T-helper 2 cell (primary cell): ENCODE results near the gene ARID4B.
"Not testable (repeated sequence)": the region's sequence is repeated elsewhere in the genome, so short reads cannot be mapped to it uniquely, and the experiment has no call there.

ENCODE experiments used
- DNase-seq, 5 experiments: peaks; one replicate each; pipeline versions ENCODE4 v3.0.0 to v3.0.0-alpha.2; 2012 to 2022

The ARID4B gene

GRCh38 chr1:235270625-235271024 is 57.4 kb downstream of the ARID4B start:
- DNase-seq: peak in 1 of 5 experiments; percentile 50

- DNase-seq: not testable (repeated sequence)
These were observed 58.0 kb downstream of the ARID4B start for GRCh38 chr1:235269990-235270389.

- DNase-seq: no peak
These were observed 59.4 kb downstream of the ARID4B start for GRCh38 chr1:235268379-235269125.

DNA sequence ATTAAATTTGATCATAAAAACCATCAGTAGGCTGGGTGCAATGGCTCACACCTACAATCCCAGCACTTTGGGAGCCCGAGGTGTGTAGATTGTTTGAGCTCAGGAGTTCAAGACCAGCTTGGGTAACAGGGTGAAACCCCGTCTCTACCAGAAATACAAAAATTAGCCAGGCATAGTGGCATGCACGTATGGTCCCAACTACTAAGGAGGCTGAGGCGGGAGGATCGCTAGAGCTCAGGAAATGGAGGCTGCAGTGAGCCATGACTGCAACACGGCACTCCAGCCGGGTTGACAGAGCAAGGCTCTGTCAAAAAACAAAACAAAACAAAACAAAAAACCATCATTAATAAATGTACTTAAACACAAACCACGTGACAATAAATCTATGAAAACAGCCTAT is 61.0 kb downstream of the ARID4B start:
- no peak for DNase-seq

DNA sequence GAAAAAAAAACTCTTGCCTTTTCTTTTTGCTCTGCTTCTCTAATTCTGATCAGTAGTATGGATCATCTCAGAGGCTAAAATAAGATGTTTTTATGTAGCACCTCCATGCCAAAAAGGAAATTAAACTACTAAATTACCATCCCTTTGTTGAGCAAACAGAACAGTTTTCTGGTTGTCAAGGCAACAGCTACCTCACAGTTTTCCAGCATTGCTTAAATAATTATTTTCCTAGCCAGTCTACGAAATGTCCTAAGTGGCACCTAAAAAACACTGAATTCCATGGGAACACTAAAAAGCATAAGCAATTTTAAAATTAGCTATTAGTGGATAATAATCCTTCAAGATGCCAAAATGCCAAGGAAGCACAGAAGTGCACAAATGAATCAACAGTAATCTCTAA is 61.7 kb downstream of the ARID4B start:
- DNase-seq: no peak

GRCh38 chr1:235265900-235266299 is 62.1 kb downstream of the ARID4B start:
- no peak for DNase-seq

DNA sequence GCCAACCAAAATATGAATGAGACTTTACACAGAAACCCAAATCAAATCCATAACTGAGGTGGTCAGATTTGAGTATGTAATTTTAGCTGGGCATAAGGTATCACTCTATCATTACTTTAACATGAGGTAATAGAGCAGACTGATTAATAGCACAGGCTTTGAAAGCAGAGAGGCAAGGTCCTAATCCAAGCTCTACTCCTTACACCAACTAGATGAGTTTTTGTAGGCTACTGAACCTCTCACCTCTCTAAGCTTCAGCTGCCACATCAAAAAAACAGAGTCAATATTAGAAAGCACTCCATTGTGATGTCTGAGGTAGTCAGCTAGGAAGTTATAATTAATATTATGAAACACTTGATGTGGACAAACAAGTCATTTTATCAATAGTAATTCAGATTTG is 63.7 kb downstream of the ARID4B start:
- DNase-seq: no peak

DNA sequence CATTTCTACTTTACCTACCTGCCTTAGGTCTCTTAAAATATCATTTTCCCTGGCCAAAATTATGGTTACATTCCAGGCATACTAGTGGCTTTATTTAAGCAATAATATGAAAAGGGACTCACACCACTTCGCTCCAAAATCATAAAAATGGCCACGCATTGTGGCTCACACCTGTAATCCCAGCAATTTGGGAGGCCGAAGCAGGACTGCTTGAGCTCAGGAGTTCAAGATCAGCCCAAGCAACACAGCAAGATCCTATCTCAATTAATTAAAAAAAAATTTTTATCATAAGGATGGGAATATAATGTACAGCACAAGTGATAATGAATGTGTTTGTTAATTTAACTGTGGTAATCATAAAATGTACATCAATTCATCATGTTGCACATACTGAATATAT is 65.4 kb downstream of the ARID4B start:
- no peak for DNase-seq

- DNase-seq: no peak
These were observed 66.7 kb downstream of the ARID4B start for GRCh38 chr1:235261243-235261642.

DNA sequence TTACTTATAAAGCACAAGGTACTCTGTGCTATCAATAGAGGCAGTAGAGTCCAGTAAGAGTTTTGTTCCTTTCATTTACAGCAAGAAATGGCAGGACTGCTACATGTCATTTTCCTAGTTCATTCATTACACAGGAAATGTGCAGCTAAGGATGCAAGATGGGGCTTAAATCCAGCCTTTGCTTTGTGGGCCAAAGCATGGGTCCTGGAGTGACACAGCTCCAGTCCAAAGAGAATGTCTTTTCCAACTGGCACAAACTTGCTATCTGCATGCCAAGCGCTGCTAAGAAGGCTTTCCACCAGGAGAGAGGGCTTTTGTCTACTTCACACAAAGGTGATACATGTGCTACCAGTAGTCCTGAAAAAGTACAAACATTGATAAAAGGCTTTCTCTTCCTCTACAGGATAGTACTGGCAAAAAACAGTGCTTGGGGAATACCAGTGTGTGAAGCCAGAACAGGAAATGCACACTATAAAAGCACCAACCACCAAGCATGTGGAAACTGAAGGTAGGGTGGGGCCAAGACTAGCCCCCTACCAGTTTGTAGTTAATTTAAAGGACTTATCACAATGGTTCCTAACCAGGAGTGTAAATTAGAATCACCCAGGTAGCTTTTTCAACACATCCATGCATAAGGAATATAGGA is 68.7 kb downstream of the ARID4B start:
- peak in 1 of 5 experiments; percentile 11 for DNase-seq

DNA sequence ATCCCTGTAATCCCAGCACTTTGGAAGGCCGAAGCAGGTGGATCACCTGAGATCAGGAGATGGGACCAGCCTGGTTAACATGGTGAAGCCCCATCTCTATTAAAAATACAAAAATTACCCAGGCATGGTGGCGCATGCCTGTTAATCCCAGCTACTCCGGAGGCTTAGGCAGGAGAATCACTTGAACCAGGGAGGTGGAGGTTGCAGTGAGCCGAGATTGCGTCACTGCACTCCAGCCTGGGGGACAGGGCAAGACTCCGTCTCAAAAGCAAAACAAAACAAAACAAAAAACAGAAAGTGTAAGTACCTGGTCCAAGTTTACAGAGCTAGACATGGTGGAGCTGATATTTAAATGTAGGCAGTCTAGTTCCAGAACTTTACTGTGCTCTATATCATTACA is 69.9 kb downstream of the ARID4B start:
- not testable (repeated sequence) for DNase-seq

DNA sequence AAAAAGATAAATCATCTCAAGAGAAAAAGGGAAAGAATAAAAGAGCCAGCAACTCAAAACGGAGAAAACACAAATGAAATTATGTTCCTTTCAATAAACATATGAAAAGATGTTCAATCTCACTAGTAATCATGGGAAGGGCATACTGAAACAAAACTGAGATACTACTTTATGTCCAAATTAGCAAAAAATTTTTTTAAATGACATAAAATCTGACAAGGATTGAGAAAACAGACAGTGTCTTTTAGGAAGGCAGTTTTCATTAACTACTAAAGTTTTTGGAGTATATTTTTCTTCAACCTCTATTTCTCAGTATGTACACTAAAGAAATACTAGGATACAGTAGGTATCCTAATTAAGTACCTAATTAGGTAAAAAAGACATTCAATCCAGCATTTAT is 73.3 kb downstream of the ARID4B start:
- DNase-seq: no peak

DNA sequence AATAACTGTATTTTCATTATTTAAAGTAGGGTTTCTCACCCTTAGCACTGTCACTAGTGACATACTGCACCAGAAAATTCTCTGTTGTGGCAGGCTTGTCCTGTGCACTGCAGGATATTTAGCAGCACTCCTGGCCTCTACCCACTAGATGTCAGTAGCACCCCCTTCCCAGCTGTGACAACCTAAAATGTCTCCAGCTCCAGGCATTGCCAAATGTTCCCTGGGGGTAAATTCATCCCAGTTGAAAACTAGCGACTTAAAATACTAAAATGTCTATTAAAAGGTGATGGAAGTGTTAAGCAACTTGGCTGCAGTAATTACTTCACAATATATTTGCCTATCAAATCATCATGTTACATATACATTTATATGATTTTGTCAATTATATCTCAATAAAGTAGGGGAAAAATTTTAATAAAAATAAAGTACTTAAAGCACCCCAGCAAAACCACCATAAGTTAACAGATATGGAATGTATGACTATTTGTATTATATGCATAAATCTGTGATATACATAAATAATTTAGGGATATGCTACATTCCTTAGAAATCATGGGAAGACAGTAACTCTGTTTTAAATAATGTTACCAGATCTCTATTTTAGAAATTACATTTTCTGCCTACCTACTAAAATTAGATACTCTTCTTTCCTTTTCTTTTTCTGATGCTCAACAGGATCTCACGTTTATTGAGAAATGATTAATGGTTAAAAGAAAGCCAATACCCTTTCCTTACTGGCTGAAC is 74.6 kb downstream of the ARID4B start:
- DNase-seq: peak in 4 of 5 experiments; percentile 17 to 65 (median 42)

GRCh38 chr1:235250430-235250829 is 77.5 kb downstream of the ARID4B start:
- DNase-seq: no peak

DNA sequence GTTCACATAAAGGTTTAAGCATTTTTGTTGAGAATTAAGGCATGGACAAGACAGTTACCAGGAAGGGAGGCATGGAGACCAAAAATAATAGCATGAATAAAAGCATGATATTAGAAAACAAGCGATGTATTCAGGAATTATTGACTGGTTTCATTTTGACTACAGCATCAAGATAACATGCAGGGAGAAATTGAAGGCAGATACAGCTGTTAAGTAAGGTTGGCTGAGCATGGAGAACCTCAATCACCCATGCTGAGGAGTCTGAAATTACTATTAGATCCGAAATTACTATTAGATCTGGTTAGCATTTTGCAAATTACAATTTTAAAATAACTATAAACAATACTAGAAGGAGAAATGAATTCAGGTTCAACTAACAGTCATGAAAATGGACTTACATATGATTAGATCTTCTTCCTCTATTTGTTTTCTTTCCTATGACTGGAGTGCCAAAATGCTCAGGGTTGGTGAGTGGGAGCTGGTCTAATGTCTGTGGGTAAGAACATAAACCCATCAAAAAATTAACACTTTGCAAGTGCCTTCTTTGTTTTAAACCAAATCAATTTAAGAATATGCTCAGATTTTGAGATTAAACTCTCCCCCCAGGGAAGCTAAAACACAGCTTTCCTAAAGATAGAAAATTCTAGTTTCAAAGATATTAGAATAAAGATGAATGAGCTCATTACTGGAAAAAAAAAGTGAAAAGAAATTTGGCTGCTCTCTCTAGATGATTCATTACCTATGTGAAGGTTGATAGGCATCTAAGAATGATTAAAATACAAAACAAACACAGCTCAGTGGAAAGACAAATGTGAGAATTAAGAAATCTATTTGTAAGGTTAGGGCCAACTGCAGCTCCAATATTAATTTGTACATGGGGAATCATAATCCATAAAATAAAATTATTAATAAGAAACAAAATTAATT is 81.7 kb downstream of the ARID4B start:
- DNase-seq: peak in 1 of 5 experiments; percentile 37

GRCh38 chr1:235244974-235245592 is 82.9 kb downstream of the ARID4B start:
- DNase-seq: peak in 1 of 5 experiments; percentile 76

- DNase-seq: no peak
These were observed 87.0 kb downstream of the ARID4B start for GRCh38 chr1:235240960-235241359.

GRCh38 chr1:235239851-235240250 is 88.1 kb downstream of the ARID4B start:
- no peak for DNase-seq

GRCh38 chr1:235238558-235238957 is 89.4 kb downstream of the ARID4B start:
- DNase-seq: no peak

DNA sequence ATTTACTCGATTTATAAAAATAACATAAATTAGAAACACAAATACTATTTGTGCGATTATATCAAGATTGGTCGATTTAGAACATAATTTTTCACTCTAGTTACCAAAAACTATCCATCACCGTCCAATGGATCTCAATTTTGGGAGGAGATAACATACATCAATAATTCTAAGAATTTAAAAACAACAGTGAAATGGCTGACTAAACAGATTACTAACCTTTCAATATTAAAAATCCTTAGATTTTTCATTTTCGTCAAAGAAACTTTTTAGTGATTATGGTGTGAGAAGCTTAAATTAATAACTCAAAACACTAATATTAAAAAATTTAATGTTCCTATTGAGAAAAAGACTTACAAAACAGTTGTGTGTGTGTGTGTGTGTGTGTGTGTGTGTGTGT is 91.9 kb downstream of the ARID4B start:
- DNase-seq: no peak

DNA sequence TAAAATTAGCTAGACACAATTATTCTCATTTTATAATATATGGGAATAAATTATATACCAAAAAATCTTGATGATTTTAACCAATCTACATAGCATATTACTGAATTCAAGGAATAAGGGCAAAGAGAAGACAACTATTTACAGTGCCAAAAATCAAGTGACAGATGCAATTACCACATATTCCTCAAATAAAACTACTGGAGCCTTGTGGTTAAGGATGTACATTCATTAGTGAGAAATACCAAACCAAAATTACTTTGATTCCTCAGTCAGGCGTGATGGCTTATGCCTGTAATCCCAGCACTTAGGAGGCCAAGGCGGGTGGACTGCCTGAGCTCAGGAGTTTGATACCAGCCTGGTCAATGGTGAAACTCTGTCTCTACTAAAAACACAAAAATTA is 98.1 kb downstream of the ARID4B start:
- DNase-seq: no peak

- no peak for DNase-seq
These were observed 100.6 kb downstream of the ARID4B start for GRCh38 chr1:235227414-235227813.
